GM12865 (cell line): ENCODE results near the gene IL17D.
"Not testable (repeated sequence)": the region's sequence is repeated elsewhere in the genome, so short reads cannot be mapped to it uniquely, and the experiment has no call there.

ENCODE experiments used
- DNase-seq: peaks from one replicate; pipeline ENCODE4 v3.0.0; 2010; ENCODE audit warnings: low read depth
- H3K4me3 ChIP-seq: 2 replicates; pipeline ENCODE4 v1.5.1; 2011; ENCODE audit warnings: mild to moderate bottlenecking, low read depth, low read length, control low read depth
- TF ChIP-seq, protein P1 (sequence below): IDR thresholded peaks from 2 replicates; pipeline ENCODE4 v1.5.1; 2011; ENCODE audit warnings: low read length, control low read depth, low read depth, inconsistent platforms; ENCODE audit not compliant: insufficient read depth; ENCODE audit errors: missing control alignments

The IL17D gene

DNA sequence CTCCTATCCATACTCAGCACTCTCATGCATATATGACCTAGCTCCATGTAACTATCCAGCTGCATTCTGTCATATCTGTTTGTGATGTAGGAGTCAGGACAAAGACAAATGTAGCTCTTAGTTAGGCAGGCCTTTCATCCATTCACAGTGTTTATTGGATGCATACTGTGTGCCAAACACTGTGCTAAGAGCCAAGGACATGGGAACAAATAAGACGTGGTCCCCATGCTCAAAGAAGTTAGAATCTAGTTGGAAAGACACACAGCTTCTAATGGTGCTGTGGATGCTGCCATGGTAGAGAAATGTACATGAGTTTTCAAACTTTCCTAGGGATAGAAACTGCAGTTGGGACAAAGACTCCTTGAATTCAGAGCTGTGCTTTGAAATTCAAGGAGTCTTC, 31.7 kb upstream of the IL17D start:
- TF ChIP-seq, protein P1, sequence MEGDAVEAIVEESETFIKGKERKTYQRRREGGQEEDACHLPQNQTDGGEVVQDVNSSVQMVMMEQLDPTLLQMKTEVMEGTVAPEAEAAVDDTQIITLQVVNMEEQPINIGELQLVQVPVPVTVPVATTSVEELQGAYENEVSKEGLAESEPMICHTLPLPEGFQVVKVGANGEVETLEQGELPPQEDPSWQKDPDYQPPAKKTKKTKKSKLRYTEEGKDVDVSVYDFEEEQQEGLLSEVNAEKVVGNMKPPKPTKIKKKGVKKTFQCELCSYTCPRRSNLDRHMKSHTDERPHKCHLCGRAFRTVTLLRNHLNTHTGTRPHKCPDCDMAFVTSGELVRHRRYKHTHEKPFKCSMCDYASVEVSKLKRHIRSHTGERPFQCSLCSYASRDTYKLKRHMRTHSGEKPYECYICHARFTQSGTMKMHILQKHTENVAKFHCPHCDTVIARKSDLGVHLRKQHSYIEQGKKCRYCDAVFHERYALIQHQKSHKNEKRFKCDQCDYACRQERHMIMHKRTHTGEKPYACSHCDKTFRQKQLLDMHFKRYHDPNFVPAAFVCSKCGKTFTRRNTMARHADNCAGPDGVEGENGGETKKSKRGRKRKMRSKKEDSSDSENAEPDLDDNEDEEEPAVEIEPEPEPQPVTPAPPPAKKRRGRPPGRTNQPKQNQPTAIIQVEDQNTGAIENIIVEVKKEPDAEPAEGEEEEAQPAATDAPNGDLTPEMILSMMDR, result no peak
- DNase-seq, result no peak
- no peak overlapping the region for H3K4me3 ChIP-seq

DNA sequence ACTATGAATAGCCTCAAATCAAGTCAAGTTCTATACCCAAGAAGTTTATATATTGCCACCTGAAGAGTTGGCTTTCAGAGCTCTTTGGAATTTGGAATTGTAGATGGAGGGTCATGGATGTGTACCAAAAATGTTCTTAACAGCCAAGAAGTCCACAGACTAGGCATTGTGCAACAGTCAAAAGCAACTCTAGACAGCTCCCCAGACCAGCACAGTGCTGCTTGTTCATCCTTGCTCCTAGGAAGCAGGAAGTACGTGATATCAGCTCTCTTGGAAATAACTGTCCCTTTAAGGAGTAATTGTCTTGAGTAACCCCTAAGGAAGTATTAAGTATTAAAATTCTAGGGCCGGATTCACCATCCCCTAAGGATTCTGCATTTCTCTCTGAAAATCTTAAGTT, 30.7 kb upstream of the IL17D start:
- no peak overlapping the region for H3K4me3 ChIP-seq
- DNase-seq, result no peak
- TF ChIP-seq, protein P1, result no peak

DNA sequence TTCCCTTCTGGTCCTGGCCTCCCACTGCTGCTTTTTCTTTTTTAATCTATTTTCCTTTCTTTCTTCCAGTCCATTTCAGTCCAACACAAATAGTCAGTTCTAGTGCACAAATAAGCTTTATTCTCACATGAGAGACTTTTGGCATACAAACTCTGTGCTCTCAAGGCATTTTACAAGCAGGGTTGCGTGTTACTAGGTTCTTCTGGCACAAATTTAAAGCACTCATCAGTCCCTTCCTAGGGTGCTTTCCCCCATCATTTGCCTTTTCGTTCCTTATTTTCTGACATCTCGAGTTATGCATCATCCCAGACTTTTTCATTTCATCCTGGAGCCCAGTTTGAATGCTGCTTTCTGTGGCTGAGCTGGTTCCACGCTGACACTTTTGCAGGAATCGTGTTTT, 29.8 kb upstream of the IL17D start:
- no peak for DNase-seq
- TF ChIP-seq, protein P1, result no peak
- no peak overlapping the region for H3K4me3 ChIP-seq

DNA sequence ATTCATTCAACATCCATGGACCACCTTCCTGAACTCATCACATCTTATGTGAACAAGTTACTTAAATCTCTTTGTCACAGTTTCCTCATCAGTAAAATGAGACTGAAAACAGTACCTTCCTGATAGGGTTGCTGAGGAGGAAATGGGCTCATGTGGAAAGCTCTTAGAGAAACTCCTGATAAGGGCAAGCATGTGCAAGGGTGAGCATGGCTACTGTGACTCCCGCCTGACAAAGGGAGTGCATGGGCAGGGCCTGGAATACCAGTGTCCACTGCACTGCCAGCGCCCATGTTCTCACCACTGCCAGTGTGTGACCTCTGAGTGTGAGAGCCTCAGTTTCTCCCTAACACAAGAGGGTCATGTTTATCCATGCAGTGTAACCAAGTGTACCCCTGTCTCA, 27.3 kb upstream of the IL17D start:
- TF ChIP-seq, protein P1, result no peak
- no peak for DNase-seq
- no peak overlapping the region for H3K4me3 ChIP-seq

DNA sequence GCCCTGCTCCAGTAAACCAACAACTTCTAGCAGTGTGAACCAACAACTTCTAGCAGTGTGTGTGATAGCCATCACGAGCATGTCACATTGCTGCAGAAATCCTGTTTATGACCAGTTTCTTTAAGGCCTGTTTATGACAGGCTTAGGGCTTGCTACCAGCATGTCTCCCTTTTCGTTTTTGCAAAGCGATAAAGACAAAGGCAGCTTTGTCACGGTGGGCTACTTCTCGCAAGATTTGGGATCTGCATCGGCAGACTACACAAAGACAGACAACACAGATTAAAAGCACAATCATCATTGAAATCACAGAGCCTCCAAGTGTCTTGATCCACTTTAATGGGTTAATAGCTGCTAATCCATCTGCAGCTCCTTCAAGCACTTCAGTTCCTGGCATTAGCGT, 24.9 kb upstream of the IL17D start:
- not testable (repeated sequence) for H3K4me3 ChIP-seq, DNase-seq

DNA sequence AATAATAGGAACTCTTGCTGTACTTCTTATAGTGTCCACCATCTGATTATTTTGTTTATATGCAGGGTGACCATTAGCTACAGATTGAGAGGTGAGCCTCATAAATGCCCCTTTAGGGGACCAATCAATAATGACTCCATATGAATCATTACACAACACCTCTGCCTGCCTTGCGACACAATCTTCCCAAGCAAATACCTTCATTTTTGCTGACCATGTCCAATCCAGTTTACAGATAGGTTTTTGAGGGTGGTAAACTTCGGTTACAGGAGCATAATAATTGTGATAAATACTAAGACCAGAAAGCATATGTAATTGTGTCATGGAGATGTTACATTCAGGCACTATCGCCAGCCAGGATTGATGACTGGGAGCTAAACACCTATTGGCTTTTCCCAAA, 23.6 kb upstream of the IL17D start:
- no peak overlapping the region for H3K4me3 ChIP-seq
- DNase-seq, result no peak
- TF ChIP-seq, protein P1, result no peak

DNA sequence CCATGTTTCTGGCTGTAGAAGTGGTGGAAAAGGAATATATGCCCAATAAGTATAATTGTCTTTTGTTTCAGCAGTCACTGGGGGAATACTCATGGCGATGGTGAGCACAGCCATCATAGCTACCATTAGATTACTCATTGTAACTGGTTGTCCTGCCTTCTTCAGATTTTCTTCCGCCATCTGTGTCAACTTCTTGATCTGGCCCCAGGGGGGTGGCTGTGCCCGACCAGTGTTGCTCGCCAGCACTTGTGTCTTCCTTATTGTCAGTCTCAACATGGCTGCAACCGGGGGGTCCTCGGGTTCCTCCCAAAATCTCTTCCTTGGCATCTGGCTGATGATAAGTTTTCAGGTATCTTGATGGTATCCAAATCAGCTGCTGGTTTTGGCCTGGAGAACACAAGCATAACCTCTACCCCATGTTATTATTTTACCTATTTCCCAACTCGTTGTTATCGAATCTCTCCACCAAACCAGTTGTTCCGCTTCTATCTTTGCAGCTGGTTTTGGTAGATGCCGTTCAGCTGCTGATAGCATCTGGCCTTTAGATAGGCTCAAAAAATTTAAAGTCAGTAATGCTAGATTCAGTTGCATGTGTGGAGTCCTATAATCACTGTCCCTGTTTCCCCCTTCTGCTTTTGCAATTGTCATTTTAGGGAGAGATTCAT, 23.0 kb upstream of the IL17D start:
- no peak overlapping the region for H3K4me3 ChIP-seq
- DNase-seq, result no peak
- TF ChIP-seq, protein P1, result no peak

DNA sequence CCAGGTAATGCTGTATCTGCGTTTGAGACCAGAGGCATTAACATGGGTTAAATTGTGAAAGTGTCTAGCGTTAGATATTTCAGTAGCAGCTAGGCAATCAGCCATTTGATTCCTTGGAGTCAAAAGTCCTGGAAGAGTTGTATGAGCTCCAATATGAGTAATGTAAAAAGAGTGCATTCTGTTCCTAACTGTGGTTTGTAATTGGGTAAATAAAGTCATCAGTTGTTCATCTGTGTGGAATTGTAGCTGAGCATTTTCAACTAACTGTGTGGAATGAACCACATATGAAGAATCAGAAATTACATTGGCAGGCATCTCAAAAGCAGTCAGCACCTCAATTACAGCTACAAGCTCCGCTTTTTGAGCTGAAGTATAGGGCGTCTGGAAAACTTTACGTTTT, 22.0 kb upstream of the IL17D start:
- H3K4me3 ChIP-seq, DNase-seq: not testable (repeated sequence)
